Measurements from ENCODE around the gene KDM4D.
"Not testable (repeated sequence)": the region's sequence is repeated elsewhere in the genome, so short reads cannot be mapped to it uniquely, and the experiment has no call there.

KDM4D gene

GRCh38 chr11:94973099-94973968 is at the start of gene KDM4D, which contains the start of gene CWC15:
KDM4D (plus strand) TSS chr11:94973709; CDS start chr11:94997373, 23,664 bp downstream.
CWC15 (minus strand) TSS chr11:94973556; CDS start chr11:94972185, 1,371 bp downstream.
- DNase-seq: peak; percentile 83

DNA sequence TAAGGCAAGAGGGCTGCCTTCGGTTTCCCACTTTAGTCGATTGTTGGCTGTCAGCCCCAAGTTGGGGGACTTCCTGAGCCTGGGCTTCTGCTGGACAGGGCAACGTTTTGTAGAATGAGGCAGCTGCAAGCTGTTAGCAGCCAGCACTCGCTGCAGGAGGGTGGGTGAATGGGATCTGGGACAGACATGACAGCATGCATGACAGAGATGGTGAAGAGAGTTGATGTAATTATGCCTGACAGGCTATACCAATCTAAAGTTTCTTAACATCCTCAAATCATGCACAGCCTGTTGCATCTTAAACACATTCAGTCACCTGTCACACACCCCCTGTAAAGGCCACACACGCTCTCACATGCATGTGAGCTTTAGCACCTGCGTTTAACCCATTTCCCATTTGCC is 49.3 kb upstream of the KDM4D start:
- no peak for DNase-seq

GRCh38 chr11:94924612-94925011 is 48.9 kb upstream of the KDM4D start:
- DNase-seq: no peak

- DNase-seq: no peak
These were observed 47.9 kb upstream of the KDM4D start for GRCh38 chr11:94925422-94926270.

- DNase-seq: no peak
These were observed 47.3 kb upstream of the KDM4D start for GRCh38 chr11:94926271-94926625.

DNA sequence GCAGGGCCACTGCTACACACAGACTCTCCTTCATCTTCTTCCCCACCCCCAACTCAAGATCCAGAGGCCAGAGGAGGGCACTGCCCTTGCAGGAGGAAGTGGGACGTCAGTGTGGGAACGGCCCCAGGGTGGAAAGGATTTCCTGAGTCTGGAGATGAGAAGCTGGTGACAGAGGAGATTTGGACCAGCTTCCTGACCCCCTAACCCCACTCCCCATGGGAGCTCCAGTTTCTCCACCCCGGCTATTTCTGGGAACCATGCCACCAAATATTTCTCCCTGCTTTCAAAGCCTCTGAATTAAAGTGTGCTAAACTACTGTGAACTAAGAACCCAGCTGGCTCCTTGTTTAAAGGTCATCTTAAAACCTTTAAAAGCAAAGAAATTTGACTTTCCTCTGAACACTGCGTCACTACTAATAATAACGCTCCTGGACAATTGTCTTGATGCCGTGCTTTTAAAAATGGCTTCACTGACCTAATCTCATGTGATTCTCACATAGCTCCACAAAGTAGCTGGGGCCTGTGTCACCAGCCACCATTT is 46.7 kb upstream of the KDM4D start:
- DNase-seq: no peak

GRCh38 chr11:94928117-94928990 is 45.2 kb upstream of the KDM4D start:
- no peak for DNase-seq

DNA sequence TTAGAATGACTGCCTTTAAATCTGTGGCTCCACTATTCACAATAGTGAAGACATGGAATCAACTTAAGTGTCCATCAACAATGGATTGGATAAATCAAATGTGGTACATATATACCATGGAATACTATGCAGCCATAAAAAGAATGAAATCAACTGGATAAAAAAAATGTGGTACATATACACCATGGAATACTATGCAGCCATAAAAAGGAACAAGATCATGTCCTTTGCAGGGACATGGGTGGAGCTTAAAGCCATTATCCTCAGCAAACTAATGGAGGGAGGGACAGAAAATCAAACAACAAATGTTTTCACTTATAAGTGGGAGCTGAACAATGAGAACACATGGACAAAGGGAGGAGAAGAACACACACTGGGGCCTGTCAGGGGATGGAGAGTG is 41.4 kb upstream of the KDM4D start:
- not testable (repeated sequence) for DNase-seq

DNA sequence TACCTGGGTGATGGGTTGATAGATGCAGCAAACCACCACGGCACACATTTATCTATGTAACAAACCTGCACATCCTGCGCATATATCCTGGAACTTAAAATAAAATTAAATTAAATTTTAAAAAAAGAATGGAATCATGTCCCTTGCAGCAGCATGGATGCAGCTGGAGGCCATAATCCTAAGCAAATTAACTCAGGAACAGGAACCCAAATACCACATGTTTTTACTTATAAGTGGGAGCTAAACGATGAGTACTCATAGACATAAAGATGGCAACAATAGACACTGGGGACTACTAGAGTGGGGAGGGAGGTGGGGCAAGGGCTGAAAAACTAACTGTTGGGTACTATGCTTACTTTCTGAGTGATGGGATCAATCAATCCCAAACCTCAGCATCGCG is 41.0 kb upstream of the KDM4D start:
- DNase-seq: no peak

GRCh38 chr11:94933223-94934130 is 40.0 kb upstream of the KDM4D start:
- DNase-seq: no peak

DNA sequence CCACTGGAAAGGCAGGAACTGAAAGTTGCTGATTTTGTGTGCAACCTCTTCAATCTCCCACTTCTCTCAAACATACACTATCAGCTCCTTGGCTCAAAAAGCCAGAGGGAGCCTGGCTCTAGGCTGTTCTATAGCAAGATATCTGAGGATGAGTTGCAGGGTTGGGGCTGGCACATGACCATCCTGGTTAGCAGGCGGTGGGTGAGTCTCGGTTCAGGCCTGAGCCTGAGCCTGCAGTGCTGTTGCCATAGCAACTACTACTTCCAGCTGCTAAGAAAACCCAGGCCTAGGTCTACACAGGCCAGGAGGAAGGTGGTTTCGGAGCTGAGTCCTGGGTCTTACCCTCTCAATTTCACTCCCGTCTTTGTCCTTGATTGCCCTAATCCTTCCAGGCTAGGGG is 39.1 kb upstream of the KDM4D start:
- no peak for DNase-seq

GRCh38 chr11:94934846-94935245 is 38.7 kb upstream of the KDM4D start:
- no peak for DNase-seq

DNA sequence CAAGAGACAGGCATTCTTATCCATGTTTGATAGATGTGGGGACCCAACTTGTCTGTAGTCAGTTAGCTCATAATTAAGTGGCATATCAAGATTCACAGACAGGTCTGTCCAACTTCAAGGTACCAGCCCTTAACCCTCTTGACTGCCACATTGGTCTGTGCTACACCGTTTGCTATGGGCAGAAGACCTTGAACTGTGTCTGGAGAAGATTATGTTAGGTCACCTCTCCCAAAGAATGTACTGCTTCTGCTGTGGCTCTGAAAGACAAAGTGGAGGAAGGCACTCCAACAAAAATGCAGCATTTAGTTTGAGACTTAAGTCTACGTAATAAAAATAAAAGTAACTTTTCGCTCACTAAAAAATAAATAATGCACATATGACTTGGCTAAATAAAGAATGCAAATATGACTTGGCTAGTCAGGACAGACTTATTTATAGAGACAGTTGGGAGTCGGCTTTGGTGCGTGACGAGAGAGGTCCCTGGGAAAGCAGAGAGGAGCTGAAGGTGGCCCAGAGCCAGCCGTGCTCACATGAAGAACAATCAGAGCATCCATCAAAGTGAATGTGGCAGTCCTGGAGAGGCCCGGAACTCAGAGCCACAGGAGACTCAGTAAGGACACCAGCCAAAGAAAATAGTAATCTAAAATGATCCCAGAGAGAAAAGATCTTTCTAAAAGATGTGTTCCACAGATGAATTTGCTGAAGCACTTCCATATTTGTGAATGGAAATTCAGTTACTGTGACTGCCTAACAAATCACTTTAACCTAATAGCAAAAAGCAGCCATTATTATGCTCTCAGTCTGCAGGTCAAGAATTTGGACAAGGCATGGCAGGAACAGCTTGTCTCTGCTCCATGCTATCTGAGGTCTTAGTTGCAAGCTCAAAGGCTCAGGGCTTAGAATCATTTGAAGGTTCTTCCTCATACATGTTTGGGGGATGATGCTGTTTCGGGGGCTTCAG is 35.1 kb upstream of the KDM4D start:
- DNase-seq: peak; percentile 16

DNA sequence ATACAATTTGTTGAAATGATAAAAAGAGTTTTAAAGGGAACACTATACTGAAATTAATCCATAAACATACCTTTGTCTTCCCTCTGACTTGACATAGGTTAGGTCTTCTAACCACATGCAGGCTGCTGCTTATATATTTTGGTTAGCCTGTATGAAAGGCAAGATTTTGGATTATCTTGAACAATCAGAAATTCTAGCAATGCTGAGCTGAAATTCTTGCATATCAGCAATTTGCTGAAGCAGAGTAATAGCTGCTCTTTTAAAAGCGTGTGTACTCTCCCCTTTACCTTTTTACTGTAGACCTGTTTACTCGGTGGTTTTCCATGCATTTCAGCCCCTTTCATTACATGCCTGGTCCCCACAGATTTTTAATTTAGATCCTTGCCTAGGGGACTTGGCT is 34.2 kb upstream of the KDM4D start:
- no peak for DNase-seq

- no peak for DNase-seq
These were observed 32.4 kb upstream of the KDM4D start for GRCh38 chr11:94941131-94941530.

DNA sequence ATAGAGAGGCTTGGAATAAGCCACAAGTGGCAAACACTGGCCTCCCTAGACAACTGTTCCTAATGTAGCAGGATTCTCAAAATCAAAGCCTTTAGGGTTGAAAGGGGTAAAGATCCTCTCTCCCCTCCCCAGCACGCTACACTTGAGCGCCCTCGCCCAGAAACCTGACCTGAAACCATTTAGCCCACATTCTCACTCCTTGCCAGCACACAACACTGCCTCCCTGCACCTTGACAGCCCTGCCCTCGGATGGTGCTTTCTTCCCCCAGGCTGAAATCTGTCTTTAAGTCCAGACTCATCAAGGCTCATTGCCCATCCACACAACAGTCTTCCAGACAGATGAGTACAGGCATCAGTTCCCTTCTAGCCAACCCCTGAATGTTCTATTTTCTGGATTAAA is 26.7 kb upstream of the KDM4D start:
- DNase-seq: no peak

GRCh38 chr11:94948070-94948617 is 25.4 kb upstream of the KDM4D start:
- DNase-seq: no peak

DNA sequence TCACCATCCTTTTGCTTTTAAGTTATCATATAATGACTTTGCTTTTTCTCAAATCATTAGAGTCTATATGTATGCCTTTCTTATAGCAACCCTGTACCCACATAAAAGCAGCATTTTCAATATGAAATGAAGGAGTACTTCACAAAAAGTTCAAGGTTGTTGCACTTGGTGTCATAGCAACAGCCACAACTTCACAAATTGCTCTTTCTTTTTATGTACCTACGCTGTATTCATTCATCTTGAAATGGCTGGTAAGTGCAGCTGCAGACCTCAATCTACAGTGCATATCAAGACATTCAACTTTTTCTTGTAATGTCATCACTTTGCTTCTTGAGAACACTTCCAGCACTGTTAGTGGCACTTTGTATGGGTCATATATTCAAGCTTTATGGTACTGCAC is 18.8 kb upstream of the KDM4D start:
- no peak for DNase-seq

DNA sequence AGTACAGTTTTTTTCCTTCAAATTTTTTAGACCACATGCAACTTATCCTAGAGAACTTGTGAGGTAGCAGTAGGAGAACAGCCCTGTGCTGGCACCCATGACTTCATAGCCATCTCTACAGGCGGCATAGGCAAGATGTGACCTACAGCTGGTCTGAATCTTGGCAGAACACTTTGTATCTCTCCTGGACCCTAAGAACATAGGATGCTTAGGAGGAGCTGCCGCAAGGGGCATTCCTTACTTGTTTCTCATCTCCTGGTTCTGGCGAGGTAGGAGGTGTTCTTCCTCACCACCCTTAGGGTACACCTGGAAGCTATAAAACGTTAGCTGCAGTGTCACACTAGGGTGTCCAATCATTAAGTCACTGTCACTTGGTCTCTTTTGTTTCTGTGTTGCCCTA is 16.5 kb upstream of the KDM4D start:
- no peak for DNase-seq

- no peak for DNase-seq
These were observed 15.3 kb upstream of the KDM4D start for GRCh38 chr11:94958121-94958696.
